SK-MEL-5 (cell line): ENCODE results near the gene DSG2. TPM values are rescaled to one million over a fixed set of nuclear protein-coding genes. Genes with fewer than 3 reads are reported as not detected.

Experiments
- DNase-seq: peaks from one replicate; pipeline ENCODE4 v3.0.0-alpha.2; 2016; ENCODE audit warnings: low read depth, low spot score
- in situ Hi-C: cut with HindIII; loops from 2 replicates; pipeline ENCODE4 v1.10.0; 2016; ENCODE audit warnings: low sequenced_read_pairs, high pct_unique_total_duplicates, low pct_unique_long_range_greater_than_20kb
- total RNA-seq: library from RNA; depleted of rRNA; stranded (reverse); fragments of >200 nt; shearing (Covaris generic); gene quantifications from 2 replicates; pipeline ENCODE4 v1.2.3, GENCODE V29; 2014; rRNA removed

Gene DSG2
- total RNA-seq, 1 experiment from 2014 or later: 42.4 TPM

DNA sequence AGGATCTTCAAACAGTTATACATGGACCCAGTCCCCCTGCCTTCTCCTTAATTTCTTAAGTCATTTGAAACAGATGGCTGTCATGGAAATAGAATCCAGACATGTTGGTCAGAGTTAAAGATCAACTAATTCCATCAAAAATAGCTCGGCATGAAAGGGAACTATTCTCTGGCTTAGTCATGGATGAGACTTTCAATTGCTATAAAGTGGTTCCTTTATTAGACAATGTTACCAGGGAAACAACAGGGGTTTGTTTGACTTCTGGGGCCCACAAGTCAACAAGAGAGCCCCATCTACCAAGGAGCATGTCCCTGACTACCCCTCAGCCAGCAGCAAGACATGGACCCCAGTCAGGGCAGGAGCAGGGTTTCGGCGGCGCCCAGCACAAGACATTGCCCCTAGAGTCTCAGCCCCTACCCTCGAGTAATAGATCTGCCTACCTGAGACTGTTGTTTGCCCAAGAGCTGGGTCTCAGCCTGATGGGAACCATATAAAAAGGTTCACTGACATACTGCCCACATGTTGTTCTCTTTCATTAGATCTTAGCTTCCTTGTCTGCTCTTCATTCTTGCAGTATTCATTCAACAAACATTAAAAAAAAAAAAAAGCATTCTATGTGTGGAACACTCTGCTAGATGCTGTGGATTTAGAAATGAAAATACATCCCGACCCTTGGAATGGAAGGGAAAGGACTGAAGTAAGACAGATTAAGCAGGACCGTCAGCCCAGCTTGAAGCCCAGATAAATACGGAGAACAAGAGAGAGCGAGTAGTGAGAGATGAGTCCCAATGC, 98.3 kb downstream of the DSG2 start:
- in situ Hi-C loops: no loop called here
- DNase-seq: peak; percentile 62

DNA sequence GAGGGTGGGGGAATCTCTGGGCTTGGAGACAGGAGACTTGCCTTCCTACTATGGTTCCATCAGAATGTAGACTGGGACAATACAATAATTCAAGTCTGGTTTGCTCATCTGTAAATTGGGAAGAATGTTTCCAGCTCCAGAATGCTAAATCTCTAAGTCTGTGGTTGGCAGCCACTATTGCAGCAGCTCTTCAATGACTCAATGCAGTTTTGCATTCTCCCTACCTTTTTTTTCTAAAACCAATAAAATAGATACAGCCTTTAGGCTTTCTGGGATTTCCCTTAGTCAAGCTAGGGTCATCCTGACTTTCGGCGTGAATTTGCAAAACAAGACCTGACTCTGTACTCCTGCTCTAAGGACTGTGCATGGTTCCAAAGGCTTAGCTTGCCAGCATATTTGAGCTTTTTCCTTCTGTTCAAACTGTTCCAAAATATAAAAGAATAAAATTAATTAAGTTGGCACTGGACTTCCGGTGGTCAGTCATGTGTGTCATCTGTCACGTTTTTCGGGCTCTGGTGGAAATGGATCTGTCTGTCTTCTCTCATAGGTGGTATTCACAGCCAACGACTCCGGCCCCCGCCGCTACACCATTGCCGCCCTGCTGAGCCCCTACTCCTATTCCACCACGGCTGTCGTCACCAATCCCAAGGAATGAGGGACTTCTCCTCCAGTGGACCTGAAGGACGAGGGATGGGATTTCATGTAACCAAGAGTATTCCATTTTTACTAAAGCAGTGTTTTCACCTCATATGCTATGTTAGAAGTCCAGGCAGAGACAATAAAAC, 100.2 kb downstream of the DSG2 start:
- in situ Hi-C loops: no loop called here
- no peak for DNase-seq

Other genes starting within 250 kb of the DSG2 start
- gene DSG1, start 180.0 kb upstream of the DSG2 start, total RNA-seq: 0.08 TPM in 1 of 2 replicates, not detected in the other
- not detected in 2 replicates for gene DSG4, start 121.4 kb upstream of the DSG2 start, total RNA-seq
- 0.08 and 0.13 TPM in 2 replicates for gene DSG3, start 50.4 kb upstream of the DSG2 start, total RNA-seq
- 0.16 and 0.18 TPM in 2 replicates for gene TTR, start 93.7 kb downstream of the DSG2 start, total RNA-seq
- gene B4GALT6, start 186.4 kb downstream of the DSG2 start, total RNA-seq: 16.1 and 18.4 TPM in 2 replicates